Stimulated activated naive B cell treated with anti-CD40 and anti-IgM and Interleukin-4, amounts not matched to agents 10 μg/mL and 1 μg/mL and 100 μg/mL, for 72 hours (primary cell): ENCODE data around the gene OSBPL3.

Experiments used
- ATAC-seq, 2 donors: fragments of 150-1000 bp; cut with Tn5 transposase; replicated peaks; 2 replicates each; pipeline ENCODE4 v1.10.0; 2021; ENCODE audit warnings: moderate library complexity in 1 of 2
- DNase-seq: peaks from one replicate; pipeline ENCODE4 v3.0.0; 2021
- H3K27ac Mint-ChIP-seq: one replicate; pipeline ENCODE4 v1.8.0; 2022; ENCODE audit warnings: mild to moderate bottlenecking, mixed read lengths
- H3K27me3 Mint-ChIP-seq, 2 donors: one replicate each; pipeline ENCODE4 v1.8.0; 2022; ENCODE audit warnings: mixed read lengths in 2 of 2
- H3K36me3 Mint-ChIP-seq, 2 donors: one replicate each; pipeline ENCODE4 v1.8.0; 2022; ENCODE audit warnings: mixed read lengths in 2 of 2, mild to moderate bottlenecking in 1 of 2
- H3K4me1 Mint-ChIP-seq, 2 donors: one replicate each; pipeline ENCODE4 v1.8.0; 2022; ENCODE audit warnings: mixed read lengths in 2 of 2, mild to moderate bottlenecking in 1 of 2
- H3K4me3 Mint-ChIP-seq, 2 donors: one replicate each; pipeline ENCODE4 v1.8.0; 2022; ENCODE audit warnings: mild to moderate bottlenecking in 2 of 2, mixed read lengths in 2 of 2, moderate library complexity in 1 of 2
- H3K9me3 Mint-ChIP-seq, 2 donors: one replicate each; pipeline ENCODE4 v1.8.0; 2022; ENCODE audit warnings: mixed read lengths in 2 of 2, mild to moderate bottlenecking in 1 of 2

The OSBPL3 gene

DNA sequence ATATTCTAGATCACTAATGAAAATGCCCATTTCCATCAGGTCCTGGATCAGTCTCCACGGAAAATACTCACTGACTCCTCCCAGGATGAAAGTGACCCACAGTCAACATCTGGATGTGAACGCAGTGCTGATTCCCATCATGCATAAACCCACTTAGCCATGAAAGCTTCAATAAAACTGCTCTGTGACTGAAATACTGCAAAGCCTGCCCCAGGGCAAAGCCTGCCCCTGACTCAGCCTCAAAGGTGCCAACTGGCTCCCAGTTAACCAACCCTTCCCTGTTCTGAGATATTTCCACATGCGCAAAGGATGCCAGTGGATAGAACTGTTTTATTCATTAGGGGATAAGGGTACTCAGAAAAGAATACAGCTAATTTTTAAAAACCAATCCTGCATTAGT, 24.0 kb downstream of the OSBPL3 start:
- no peak overlapping the region for H3K4me3 Mint-ChIP-seq
- no peaks in the 10 kb centered on the region for H3K27me3 Mint-ChIP-seq
- ATAC-seq (no peak), DNase-seq (no peak)
- peaks cover 18 to 91% of the 10 kb centered on the region in 2 donors for H3K4me1 Mint-ChIP-seq
- peaks cover 3 to 16% of the 10 kb centered on the region in 2 donors for H3K36me3 Mint-ChIP-seq
- peak overlapping the region; percentile 20 for H3K27ac Mint-ChIP-seq
- H3K9me3 Mint-ChIP-seq = no peaks in the 10 kb centered on the region

DNA sequence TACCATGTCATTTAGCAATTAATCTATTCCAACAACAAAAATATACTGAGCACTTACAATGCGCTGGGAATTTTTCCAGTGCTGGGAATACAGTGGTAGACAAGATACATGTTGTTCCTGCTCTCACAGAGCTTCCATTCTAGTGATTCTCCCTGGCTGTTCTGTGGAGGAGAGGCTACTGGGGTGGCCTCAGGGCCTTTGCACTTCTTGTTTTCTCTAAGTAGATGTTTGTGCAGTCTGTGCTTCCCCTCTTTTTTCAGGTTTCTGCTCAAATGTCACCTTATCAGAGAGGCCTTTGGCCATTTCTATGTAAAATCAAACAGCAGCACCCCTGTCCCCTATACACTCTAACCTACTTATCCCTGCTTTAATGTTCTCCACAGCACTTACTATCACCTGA, 24.7 kb downstream of the OSBPL3 start:
- Mint-ChIP-seq H3K27ac (no peak overlapping the region), H3K27me3 (no peaks in the 10 kb centered on the region), H3K9me3 (no peaks in the 10 kb centered on the region), H3K36me3 (peaks cover 3 to 16% of the 10 kb centered on the region in 2 donors), H3K4me3 (no peak overlapping the region), H3K4me1 (peaks cover 14 to 88% of the 10 kb centered on the region in 2 donors)
- no peak for DNase-seq
- no peak for ATAC-seq

DNA sequence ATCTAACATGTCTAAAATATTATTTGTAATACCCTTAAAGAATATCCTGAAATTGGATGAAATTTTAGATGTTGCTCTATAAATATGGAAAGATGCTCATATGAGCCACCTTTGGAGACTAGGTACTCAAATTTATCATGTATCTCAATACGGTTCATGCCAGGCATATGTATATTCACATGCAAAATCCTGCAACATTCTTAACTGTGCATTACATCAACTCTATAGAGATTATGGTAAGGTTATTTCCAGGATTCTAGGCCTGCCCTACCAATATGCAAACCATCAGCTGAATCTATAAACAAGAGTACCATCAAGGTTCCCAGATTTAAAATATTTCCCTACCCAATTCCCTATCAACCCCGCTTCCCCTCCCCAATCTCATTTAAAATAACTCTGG, 27.5 kb downstream of the OSBPL3 start:
- Mint-ChIP-seq H3K27ac (no peak overlapping the region), H3K27me3 (no peaks in the 10 kb centered on the region), H3K9me3 (no peaks in the 10 kb centered on the region), H3K4me1 (peaks cover 21 to 79% of the 10 kb centered on the region in 2 donors), H3K4me3 (no peak overlapping the region), H3K36me3 (peaks cover 1 to 16% of the 10 kb centered on the region in 2 donors)
- DNase-seq = no peak
- ATAC-seq = no peak

DNA sequence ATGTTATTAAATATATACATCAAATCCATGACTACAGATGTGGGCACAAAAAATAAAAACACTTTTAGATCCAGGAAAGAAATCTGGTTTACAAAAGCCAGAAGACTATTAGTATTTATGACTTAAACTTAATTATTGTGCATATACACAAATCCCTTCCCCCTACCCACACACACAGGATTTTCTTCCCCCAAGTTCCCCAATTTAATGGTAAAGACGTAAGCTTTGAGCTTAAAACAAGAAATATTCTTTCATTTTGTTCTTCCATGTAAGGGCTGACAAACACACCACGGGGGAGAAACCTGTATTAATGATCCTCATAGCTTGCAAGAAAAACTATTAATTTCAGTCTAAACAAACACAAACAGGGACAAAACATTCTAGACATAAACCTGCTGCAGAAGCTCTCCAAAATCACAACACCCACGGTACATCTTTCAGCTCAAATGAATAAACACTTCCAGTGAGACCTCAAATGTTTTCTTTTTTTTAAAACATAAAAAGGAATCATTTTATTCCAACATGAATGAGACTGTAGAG, 28.5 kb downstream of the OSBPL3 start:
- no peaks in the 10 kb centered on the region for H3K9me3 Mint-ChIP-seq
- H3K36me3 Mint-ChIP-seq = peaks cover 1 to 16% of the 10 kb centered on the region in 2 donors
- ATAC-seq = peak in 1 of 2 donors; percentile 33
- peak overlapping the region; percentile 25 to 47 for H3K4me3 Mint-ChIP-seq
- no peak for DNase-seq
- peaks cover 19 to 79% of the 10 kb centered on the region in 2 donors for H3K4me1 Mint-ChIP-seq
- no peaks in the 10 kb centered on the region for H3K27me3 Mint-ChIP-seq
- H3K27ac Mint-ChIP-seq = no peak overlapping the region

DNA sequence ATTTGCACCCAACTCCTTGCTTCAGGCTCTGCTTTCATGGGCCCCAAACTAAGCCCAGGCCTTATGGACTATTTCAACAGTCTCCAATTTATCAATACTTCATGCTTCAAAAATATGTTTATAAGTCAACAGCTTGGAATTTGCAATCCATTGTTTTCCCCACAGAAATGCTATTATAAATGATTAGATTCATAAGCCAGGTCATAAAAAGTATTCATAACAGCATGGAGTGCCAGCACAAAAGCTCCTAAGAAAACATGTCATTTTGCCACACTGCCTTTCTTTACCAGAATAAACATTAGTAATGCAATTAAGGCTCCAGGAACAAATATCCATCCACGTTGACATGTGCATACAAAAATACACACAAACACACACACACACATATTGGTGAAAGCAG, 30.1 kb downstream of the OSBPL3 start:
- H3K36me3 Mint-ChIP-seq = peaks cover 5 to 15% of the 10 kb centered on the region in 2 donors
- peaks cover 27 to 81% of the 10 kb centered on the region in 2 donors for H3K4me1 Mint-ChIP-seq
- DNase-seq (no peak), ATAC-seq (no peak)
- H3K4me3 Mint-ChIP-seq = no peak overlapping the region
- H3K27ac Mint-ChIP-seq = peak overlapping the region; percentile 5
- H3K9me3 Mint-ChIP-seq = peaks cover 0 to 4% of the 10 kb centered on the region in 2 donors
- no peaks in the 10 kb centered on the region for H3K27me3 Mint-ChIP-seq

DNA sequence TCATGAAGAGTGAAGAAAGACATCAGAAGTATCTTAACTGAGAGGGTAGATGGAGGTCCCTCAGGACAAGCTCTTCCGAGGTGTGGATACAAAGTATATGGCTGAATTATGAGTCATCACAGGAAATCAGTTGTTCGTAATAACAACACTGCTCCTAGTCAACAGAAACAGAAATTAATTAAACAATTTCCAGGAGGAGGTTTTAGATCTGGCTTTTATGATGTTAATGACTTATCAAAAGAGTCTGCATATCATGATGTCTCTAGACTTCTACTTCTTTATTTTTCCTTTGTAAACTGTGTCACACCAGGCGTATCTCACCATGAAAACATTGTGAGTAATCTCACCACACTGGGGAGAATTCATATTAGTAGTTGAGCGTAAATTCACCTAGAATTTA, 31.2 kb downstream of the OSBPL3 start:
- peaks cover 6 to 10% of the 10 kb centered on the region in 2 donors for H3K36me3 Mint-ChIP-seq
- H3K27ac Mint-ChIP-seq = no peak overlapping the region
- H3K4me1 Mint-ChIP-seq = peaks cover 21 to 76% of the 10 kb centered on the region in 2 donors
- peak; percentile 21 to 83 for ATAC-seq
- no peaks in the 10 kb centered on the region for H3K27me3 Mint-ChIP-seq
- DNase-seq = no peak
- H3K9me3 Mint-ChIP-seq = peaks cover 0 to 4% of the 10 kb centered on the region in 2 donors
- no peak overlapping the region for H3K4me3 Mint-ChIP-seq

DNA sequence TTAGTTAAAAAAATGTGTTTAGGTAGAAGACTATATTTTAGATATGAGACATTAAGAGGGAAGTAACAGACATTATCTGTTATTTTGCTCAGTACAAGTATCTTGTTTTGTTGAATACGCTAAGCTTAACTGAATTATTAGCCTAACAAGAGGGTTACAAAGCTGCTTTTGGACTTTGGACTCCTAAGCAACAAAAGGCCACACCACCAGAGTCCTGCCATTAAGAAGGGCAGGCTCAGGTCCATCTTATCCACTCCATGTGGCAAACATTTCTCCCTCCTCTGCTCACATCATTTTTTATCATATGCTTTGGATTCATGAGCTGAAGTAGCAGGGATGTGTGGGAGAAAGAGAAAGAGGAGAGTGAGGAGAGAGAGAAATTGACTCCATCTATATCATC, 33.5 kb downstream of the OSBPL3 start:
- Mint-ChIP-seq H3K27ac (no peak overlapping the region), H3K4me1 (peaks cover 21 to 67% of the 10 kb centered on the region in 2 donors), H3K9me3 (peaks cover 0 to 4% of the 10 kb centered on the region in 2 donors), H3K27me3 (no peaks in the 10 kb centered on the region), H3K36me3 (peaks cover 6 to 10% of the 10 kb centered on the region in 2 donors), H3K4me3 (no peak overlapping the region)
- ATAC-seq (no peak), DNase-seq (no peak)

DNA sequence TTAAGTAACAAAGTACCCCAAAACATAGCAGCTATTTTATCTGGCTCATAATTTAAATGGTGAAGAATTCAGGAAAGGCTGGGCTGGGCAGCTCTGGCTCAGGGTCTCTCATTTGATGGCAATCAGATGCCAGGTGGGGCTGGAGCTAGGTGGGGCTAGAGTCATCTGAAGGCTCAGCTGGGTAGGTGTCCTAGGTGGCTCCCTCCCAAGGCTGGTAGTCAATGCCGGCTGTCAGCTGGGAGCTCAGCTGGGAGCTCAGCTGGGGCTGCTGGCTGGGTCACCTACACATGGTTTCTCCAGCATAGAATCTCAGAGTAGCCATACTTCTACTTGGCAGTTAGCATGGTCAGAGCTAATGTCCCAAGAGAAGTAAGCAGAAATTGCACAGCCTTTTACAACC, 34.1 kb downstream of the OSBPL3 start:
- no peak overlapping the region for H3K4me3 Mint-ChIP-seq
- peaks cover 0 to 4% of the 10 kb centered on the region in 2 donors for H3K9me3 Mint-ChIP-seq
- H3K27me3 Mint-ChIP-seq = no peaks in the 10 kb centered on the region
- ATAC-seq (no peak), DNase-seq (no peak)
- H3K4me1 Mint-ChIP-seq = peaks cover 24 to 71% of the 10 kb centered on the region in 2 donors
- H3K27ac Mint-ChIP-seq = no peak overlapping the region
- peaks cover 6 to 10% of the 10 kb centered on the region in 2 donors for H3K36me3 Mint-ChIP-seq

DNA sequence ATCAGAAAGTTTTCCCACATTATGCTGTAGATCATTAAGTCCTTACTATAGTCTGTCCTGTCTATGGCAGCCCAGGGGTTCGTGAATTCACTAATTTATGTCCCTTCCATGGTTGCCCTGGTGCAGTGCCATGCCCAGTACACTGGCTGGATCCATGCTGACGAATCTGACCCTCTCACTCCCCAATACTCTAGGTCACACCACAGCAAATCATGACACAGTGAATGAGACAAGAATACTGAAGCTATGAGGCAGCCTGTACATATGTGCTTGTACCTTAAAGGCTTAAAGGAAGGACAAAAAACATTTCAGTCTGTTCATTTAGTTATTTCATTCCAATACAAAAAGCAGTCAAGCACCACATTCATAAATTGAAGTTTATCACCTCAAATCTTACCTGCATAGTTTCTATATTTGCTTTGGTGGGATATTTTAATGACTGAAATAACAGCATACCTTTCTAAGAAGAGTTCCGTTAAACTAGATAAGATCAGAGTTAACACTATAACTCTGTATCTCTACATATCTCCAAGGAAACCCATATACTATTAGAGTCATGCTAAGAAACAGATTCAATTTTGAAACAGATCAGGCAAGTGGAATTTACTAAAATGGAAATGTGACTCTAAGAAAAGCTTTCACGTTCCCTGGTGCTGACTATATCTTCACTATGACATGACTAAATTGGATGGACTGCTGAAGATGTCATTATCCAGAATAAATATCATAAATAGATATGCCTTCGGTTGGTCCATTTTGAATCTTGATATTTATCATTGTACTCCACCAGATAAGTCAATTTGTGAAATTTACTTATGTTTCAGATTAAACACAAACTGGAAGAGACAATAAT, 36.7 kb downstream of the OSBPL3 start:
- H3K36me3 Mint-ChIP-seq = peaks cover 4 to 9% of the 10 kb centered on the region in 2 donors
- ATAC-seq = no peak
- peaks cover 0 to 4% of the 10 kb centered on the region in 2 donors for H3K9me3 Mint-ChIP-seq
- no peak overlapping the region for H3K27ac Mint-ChIP-seq
- no peak overlapping the region for H3K4me3 Mint-ChIP-seq
- peaks cover 21 to 71% of the 10 kb centered on the region in 2 donors for H3K4me1 Mint-ChIP-seq
- no peak for DNase-seq
- H3K27me3 Mint-ChIP-seq = no peaks in the 10 kb centered on the region

DNA sequence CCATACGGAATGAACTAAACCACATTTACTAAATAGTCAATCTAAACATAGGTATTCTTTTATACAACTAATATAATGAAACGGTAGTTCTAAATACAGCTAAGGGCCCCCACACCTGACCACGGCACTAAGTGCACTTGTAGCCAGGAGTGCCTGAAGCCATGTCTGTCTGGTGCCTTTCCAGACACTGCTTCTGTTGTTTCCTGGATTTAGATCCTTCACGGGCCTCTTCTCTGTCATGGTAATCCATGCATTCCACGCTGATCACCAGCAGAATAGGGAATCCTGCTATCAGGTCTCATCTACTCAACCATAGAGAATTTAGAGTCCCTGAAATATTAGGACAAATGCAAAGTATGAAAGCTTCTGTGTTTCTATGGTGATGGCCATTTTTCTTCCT, 37.8 kb downstream of the OSBPL3 start:
- H3K27me3 Mint-ChIP-seq = no peaks in the 10 kb centered on the region
- no peak overlapping the region for H3K4me3 Mint-ChIP-seq
- peaks cover 4 to 9% of the 10 kb centered on the region in 2 donors for H3K36me3 Mint-ChIP-seq
- peaks cover 0 to 4% of the 10 kb centered on the region in 2 donors for H3K9me3 Mint-ChIP-seq
- H3K27ac Mint-ChIP-seq = no peak overlapping the region
- ATAC-seq (no peak), DNase-seq (no peak)
- H3K4me1 Mint-ChIP-seq = peaks cover 21 to 68% of the 10 kb centered on the region in 2 donors

DNA sequence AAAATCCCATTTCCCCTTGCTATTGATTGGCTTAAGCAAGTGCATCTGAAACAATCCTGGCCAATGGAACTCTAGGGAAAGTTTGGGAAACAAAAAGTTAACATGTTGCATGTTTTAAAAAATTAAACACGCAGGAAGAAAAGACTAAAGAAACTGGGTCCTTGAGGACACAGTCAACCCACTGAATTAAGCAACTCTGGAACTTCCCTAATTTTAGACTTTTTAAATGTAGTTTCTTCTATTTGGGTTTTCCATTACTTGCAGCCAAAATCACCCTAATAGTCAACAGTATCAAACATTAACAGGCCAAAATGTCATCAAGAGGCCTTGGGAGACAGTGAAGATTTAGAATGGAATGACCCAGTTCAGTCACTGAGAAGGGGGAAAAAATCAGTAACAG, 40.6 kb downstream of the OSBPL3 start:
- no peak overlapping the region for H3K27ac Mint-ChIP-seq
- peaks cover 8 to 12% of the 10 kb centered on the region in 2 donors for H3K36me3 Mint-ChIP-seq
- no peak overlapping the region for H3K4me3 Mint-ChIP-seq
- no peaks in the 10 kb centered on the region for H3K27me3 Mint-ChIP-seq
- no peak for ATAC-seq
- H3K4me1 Mint-ChIP-seq = peaks cover 20 to 57% of the 10 kb centered on the region in 2 donors
- peaks cover 1 to 4% of the 10 kb centered on the region in 2 donors for H3K9me3 Mint-ChIP-seq
- DNase-seq = no peak

DNA sequence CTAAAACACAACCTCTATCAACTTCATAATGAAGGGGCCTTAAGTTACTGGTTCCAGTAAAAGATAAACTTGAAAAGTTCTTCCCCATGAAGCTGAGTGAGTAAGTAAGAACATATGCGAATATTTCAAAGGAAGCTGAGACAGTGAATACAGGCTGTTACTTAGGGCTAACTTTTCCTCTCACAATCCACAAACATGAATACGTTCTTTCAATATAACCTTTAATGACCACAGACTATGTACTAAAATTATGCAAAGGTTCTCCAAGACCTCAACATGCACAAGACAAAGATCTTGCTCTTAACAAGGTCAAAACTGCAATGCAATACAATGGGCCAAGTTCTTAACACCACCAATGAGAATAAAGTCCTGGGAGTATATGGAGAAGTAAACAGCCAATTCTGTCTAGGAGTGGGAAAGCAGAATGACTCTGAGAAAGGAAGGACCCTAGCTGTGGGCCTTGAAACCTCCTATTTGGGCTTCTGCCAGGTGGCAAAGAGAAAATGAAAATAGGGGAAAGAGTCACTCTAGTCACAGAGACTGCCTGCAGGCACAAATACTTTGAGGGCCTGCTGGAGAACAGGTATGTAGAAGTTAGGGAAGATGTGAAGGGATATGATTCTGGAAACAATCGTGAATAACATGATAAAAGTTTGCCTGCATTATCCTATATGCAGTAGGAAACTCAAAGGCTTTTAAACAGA, 43.7 kb downstream of the OSBPL3 start:
- peaks cover 1 to 4% of the 10 kb centered on the region in 2 donors for H3K9me3 Mint-ChIP-seq
- DNase-seq = no peak
- H3K4me1 Mint-ChIP-seq = peaks cover 30 to 67% of the 10 kb centered on the region in 2 donors
- ATAC-seq = no peak
- H3K4me3 Mint-ChIP-seq = no peak overlapping the region
- H3K36me3 Mint-ChIP-seq = peaks cover 10 to 13% of the 10 kb centered on the region in 2 donors
- H3K27me3 Mint-ChIP-seq = no peaks in the 10 kb centered on the region
- no peak overlapping the region for H3K27ac Mint-ChIP-seq

DNA sequence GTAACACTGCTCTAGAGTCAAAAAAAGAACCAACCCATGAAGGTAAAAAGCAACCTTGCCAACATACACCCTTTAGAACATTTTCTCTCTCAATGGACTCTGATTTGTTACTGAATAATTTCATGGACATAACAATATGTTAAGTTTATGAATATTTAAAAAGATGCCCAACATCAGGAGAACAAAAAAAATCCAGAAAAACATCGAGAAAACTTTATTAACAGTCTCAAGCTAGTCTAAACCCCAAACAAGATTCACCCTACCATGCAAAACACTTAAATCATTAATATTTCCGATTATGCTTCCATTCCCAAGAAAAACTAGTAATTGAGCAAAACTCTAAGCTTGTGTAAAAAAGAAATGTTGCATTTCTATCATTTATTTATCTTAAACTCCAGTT, 46.7 kb downstream of the OSBPL3 start:
- Mint-ChIP-seq H3K4me1 (peaks cover 31 to 55% of the 10 kb centered on the region in 2 donors), H3K27ac (peak overlapping the region; percentile 91), H3K9me3 (peaks cover 1 to 4% of the 10 kb centered on the region in 2 donors), H3K4me3 (peak overlapping the region; percentile 72 to 75), H3K36me3 (peaks cover 21% of the 10 kb centered on the region in 2 donors), H3K27me3 (no peaks in the 10 kb centered on the region)
- ATAC-seq = no peak
- DNase-seq = no peak

DNA sequence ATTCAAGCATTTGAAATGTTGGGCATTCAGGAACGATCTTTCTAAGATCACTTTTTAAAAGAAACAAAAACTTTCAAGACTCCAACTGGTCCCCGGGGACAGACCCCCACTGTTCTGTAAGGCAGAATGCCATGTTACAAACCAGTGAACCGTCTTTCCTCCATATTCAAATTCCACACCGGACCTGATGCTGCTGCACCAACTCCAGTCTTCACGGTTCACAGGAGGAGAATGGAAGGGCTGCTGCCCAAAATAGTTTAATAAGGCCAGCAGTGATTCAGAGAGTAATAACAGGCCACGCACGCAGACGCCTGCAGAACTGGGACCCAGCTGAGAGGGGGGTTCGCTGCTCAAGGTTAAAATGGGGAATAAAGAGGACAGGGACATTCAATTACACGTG, 47.2 kb downstream of the OSBPL3 start:
- H3K27ac Mint-ChIP-seq = peak overlapping the region; percentile 91
- peaks cover 31 to 60% of the 10 kb centered on the region in 2 donors for H3K4me1 Mint-ChIP-seq
- peak overlapping the region; percentile 72 to 75 for H3K4me3 Mint-ChIP-seq
- peak; percentile 58 to 69 for ATAC-seq
- H3K9me3 Mint-ChIP-seq = peaks cover 1 to 4% of the 10 kb centered on the region in 2 donors
- DNase-seq = no peak
- H3K27me3 Mint-ChIP-seq = no peaks in the 10 kb centered on the region
- peaks cover 24 to 26% of the 10 kb centered on the region in 2 donors for H3K36me3 Mint-ChIP-seq
